ENCODE results near the gene LPP.

The LPP gene

GRCh38 chr3:188670446-188670845, 516.5 kb downstream of the LPP start:
- DNase-seq (ENCODE audit: low read depth, low spot score): no peak

DNA sequence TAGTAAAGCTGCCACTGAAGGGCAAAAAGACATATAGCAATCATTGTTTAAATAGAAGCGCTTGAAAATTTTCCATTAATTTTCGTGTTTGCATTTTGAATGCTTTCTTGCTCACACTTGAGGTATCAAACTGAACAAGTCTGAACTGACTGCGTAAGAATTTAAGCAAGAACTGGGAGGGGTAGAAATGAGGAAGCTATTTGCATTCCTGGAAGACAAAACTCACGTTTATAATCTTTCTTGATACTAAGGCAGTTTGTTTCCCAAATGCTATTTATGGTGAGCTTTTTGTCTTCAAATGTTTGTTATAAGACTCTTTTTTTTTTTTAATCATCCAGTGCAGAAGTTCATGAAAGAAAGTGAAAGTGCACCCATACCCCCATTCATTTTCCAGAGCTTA, 518.0 kb downstream of the LPP start:
- DNase-seq (ENCODE audit: low read depth, low spot score): no peak

- DNase-seq (ENCODE audit: low read depth, low spot score): no peak
These were observed 518.9 kb downstream of the LPP start for GRCh38 chr3:188672840-188673239.

GRCh38 chr3:188673646-188674186, 519.8 kb downstream of the LPP start:
- no peak for DNase-seq (ENCODE audit: low read depth, low spot score)

- no peak for DNase-seq (ENCODE audit: low read depth, low spot score)
These were observed 520.6 kb downstream of the LPP start for GRCh38 chr3:188674595-188674994.

DNA sequence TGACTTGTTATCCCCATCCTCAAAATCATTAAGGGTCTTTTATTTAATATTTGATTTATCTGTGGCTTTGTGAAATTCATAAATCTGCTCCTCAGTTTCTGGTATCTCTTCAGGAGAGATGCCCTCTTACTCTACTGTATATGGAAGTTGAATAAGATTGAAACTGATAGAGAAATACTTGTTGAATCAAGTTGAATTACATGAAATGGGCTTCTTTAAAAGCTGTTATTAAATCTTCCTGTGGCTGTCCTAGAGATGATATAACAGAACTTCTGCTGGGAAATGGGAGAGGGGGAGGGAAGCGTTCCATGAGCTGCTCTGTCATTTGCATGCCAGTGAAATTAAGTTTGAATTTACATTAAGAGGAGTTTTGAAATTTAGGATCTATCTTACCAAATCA, 523.4 kb downstream of the LPP start:
- no peak for DNase-seq (ENCODE audit: low read depth, low spot score)

- DNase-seq (ENCODE audit: low read depth, low spot score): no peak
These were observed 526.2 kb downstream of the LPP start for GRCh38 chr3:188680189-188680588.

DNA sequence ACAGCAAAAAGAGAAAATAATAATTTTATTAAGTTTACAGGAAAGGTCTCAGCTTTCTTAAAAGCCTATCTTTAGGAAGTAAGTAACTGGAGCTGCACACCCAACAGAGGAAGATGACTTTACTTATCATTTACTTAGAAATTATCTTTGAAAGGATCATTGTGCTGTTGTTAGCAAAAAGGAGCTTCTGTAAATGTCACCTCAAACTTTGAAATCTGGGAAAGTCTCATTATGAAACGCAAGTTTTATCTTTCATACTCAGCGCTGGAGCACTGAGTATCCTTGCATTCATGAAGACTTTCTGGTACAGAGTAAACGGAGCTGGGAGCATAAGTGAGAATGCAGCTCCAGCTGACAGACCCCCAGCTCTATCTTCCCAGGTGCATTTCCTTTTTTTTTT, 526.6 kb downstream of the LPP start:
- no peak for DNase-seq (ENCODE audit: low read depth, low spot score)

- DNase-seq (ENCODE audit: low read depth, low spot score): no peak
These were observed 528.4 kb downstream of the LPP start for GRCh38 chr3:188682316-188682715.

GRCh38 chr3:188683032-188683521, 529.1 kb downstream of the LPP start:
- no peak for DNase-seq (ENCODE audit: low read depth, low spot score)

- DNase-seq (ENCODE audit: low read depth, low spot score): no peak
These were observed 530.3 kb downstream of the LPP start for GRCh38 chr3:188684276-188684675.

DNA sequence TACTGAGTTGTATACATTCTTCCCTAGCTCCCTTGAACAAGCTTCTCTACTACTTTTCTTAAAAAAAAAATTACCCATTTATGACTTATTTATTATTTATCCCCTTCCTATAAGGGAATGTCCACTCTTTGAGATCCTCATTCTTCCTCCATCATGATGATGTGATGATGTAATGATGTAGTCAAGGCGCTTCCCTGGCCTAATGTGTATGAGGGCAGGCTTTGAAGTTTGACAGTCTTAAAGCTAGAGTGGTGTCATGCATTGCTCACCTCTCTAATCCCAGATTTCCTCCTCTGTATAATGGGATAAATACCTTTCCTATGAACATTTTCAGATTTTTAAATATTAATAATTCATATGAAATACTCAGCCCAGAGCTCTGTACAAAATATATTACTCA, 531.8 kb downstream of the LPP start:
- no peak for DNase-seq (ENCODE audit: low read depth, low spot score)

GRCh38 chr3:188686324-188686723, 532.4 kb downstream of the LPP start:
- no peak for DNase-seq (ENCODE audit: low read depth, low spot score)

GRCh38 chr3:188687389-188687788, 533.4 kb downstream of the LPP start:
- no peak for DNase-seq (ENCODE audit: low read depth, low spot score)

- no peak for DNase-seq (ENCODE audit: low read depth, low spot score)
These were observed 535.2 kb downstream of the LPP start for GRCh38 chr3:188689101-188689574.

DNA sequence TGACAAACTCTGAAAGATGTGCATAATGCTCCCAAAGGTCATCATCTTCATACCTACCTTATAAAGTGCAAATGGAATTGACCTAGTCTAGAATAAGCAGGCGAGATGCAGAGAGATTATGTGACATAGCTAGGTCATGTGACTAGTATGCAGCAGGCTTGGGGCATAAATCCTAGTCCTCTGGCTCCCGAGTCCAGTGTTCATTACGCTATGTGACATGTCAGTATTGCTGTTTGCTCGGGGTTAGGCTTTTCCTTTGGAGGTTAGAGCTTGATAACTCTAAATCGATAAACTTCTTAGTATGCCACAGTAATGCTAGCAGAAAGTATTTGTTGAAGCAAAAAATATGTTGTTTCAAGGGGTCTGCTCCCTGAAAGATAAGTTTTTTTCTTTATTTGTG, 536.1 kb downstream of the LPP start:
- no peak for DNase-seq (ENCODE audit: low read depth, low spot score)

GRCh38 chr3:188691004-188691403, 537.0 kb downstream of the LPP start:
- no peak for DNase-seq (ENCODE audit: low read depth, low spot score)

DNA sequence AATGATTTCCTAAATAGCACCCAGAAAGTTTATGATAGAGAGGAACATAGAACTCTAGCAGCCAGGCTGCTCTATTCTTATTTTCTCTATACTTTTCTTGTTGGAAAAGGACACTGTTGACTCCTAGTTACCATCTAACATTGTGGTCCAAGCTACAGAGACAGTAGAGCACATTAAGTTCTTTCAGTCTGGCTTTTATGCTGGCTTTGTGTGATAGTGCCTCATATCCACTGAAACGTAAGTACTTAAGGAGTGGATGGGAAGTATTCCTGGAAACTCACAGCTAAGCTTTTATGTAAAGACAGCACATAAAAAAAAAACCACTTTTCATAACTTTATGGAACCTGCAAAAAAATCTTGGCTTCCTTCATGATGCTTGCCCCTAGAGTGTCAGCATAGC, 537.7 kb downstream of the LPP start:
- DNase-seq (ENCODE audit: low read depth, low spot score): no peak

- no peak for DNase-seq (ENCODE audit: low read depth, low spot score)
These were observed 538.7 kb downstream of the LPP start for GRCh38 chr3:188692700-188693099.

DNA sequence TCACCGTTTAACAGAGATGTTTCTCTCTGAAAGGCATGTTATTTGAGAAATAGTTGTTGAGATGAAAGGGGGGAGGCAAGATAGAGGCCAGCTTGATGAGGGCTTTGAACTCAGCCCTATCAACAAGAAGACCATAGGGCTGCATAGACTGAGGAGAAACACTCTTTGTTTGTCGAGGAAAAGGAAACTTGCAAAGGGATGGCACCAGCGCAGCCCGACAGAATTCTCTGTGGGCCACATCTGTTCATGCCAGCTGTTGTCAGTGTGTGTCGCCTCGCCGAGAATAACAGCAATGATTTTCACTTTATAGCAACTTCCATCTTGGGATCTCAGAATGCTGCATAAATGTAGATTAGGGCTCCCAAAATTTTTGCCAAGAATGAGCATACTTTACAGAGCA, 539.5 kb downstream of the LPP start:
- DNase-seq (ENCODE audit: low read depth, low spot score): no peak

DNA sequence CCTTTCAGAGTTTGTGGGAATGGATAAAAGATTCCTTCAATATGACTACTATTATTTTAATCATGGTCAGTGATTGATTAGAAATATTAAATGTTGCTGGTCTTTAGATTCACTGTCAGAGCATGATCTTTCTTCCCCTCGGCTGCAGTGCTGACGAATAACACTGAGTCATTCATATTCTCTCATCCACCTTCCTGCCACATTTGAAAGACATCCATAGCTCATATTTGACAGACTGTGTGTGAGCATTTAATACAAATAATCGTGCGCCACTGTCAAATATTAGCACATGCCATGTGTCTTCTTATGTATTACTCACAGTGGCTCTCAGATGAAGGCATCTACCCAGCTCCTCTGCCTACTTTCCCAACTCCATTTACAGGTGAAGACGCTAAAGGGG, 541.3 kb downstream of the LPP start:
- no peak for DNase-seq (ENCODE audit: low read depth, low spot score)

DNA sequence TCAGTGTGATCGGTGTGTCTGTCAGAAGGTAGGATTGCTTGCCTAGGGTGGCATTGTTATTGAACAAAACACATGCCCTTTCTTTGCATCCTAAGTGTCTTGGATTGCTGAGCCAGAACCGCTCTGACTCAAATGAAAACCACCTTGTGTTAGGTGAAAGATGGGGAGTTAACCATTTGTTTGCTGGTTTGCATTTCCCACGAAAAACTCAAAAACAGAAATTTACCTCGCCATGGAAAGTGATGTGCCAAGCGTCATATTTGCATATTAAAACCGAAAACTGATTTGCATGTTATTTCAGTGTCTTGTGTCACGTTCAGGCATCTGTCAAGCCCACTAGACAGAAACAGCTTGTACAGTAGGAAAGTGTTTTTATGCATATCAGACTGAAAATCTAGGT, 543.2 kb downstream of the LPP start:
- DNase-seq (ENCODE audit: low read depth, low spot score): no peak

DNA sequence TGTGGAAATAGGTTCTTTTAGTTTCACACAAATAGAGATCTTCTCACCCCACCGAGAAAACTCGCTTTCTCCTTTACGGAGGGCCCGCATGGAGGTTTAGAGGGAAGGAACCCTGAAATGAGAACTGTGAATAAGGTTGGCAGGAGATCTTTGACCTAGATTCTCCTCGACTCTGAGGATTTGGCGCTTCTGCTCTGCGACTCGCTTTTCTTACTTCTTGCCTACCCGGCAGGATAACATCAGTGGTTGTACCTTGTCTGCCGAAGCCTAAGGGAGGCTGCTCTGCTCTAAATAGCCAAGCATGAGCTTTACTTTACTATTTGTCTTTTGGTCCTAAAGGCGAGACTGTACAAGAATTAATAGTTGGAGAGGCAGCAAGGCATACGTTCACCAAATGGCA, 544.5 kb downstream of the LPP start:
- DNase-seq (ENCODE audit: low read depth, low spot score): no peak

DNA sequence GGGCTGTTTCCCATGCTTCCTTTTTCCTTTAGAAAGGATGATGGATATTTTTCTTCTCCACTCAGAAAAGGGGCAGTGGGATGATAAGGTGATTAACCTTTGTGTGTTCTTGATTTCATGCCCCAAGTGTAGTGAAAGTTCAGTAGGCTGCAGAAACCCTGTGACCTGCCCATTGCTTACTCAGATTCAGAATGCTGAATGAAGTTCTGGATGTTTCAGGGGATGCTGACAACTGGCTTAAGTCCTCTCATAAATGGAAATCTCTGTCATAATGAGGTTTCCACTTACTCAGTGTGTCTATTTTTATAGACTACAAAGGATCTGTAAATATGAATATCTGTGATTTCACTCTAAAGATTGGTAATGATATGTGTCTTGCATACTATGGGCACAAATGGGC, 546.5 kb downstream of the LPP start:
- no peak for DNase-seq (ENCODE audit: low read depth, low spot score)

Data from activated naive CD8-positive, alpha-beta T cell treated with anti-CD3 and anti-CD28 coated beads, Interleukin-2, amount 50 U/mL, for 16 hours (primary cell).